ENCODE data around the gene PLXND1. TPM values are rescaled to one million over a fixed set of nuclear protein-coding genes. Genes with fewer than 3 reads are reported as not detected.

PLXND1 gene
- total and polyA plus RNA-seq, 8 donors, result 15.5 to 66.2 (median 28.5) TPM

DNA sequence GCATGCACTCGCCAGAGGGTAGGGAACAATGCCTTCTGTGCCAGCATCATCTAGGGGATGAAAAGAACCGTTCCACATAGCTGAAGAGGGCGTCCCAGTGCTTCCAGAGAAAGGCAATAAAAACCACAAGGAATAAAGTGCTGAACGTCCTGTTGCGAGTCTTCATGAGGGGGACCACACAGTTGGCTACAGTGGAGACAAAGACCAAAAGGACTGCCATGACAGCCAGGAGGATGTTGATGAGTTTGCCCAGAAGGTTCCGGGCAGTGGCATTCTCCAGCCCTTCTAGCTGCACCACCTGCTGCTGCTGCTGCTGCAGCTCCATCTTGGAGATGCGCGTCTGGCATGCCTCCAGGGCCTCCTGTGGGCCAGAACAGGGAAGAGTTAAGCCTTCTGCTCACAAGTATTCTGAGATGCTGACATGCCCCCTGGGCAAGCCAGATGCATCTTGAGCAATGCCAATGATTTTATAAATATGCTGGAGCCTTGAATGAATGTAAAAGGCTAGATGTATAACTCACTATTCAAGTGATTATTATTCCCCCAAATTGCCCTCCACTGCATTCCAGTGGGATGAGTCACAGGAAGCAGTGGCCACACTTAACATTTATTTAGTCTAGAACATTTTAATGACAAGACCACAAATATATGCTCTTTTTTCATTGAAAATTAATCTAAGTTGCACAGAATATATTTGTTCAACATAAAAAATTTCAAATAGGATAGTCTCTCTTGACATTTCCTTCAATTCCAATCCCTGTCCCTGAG lies 45.1 kb upstream of the PLXND1 start:
- 82 to 86% methylated on average over 8 of the region's 8 CpGs for whole genome bisulfite sequencing, 2 donors
- TF ChIP-seq, protein P1, sequence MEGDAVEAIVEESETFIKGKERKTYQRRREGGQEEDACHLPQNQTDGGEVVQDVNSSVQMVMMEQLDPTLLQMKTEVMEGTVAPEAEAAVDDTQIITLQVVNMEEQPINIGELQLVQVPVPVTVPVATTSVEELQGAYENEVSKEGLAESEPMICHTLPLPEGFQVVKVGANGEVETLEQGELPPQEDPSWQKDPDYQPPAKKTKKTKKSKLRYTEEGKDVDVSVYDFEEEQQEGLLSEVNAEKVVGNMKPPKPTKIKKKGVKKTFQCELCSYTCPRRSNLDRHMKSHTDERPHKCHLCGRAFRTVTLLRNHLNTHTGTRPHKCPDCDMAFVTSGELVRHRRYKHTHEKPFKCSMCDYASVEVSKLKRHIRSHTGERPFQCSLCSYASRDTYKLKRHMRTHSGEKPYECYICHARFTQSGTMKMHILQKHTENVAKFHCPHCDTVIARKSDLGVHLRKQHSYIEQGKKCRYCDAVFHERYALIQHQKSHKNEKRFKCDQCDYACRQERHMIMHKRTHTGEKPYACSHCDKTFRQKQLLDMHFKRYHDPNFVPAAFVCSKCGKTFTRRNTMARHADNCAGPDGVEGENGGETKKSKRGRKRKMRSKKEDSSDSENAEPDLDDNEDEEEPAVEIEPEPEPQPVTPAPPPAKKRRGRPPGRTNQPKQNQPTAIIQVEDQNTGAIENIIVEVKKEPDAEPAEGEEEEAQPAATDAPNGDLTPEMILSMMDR (IDR thresholded peaks at IDR 0.05), result no peak
- DNase-seq, result peak in 1 of 6 donors; percentile 64
- intact Hi-C loops (cut with DNase I), result loop anchor here in 1 of 3 donors (10.0 kb wide), 1 partner anchor 173 kb away; no protein-coding TSS in a partner anchor
- no peaks in the 10 kb centered on the region for H3K27me3 ChIP-seq
- no peak overlapping the region for H3K27ac ChIP-seq
- ATAC-seq, result peak in 2 of 4 donors; percentile 7 to 31
- no peak for FAIRE-seq
- no peak overlapping the region for H3K4me3 ChIP-seq
- no peaks in the 10 kb centered on the region for H3K36me3 ChIP-seq
- no peaks in the 10 kb centered on the region for H3K9me3 ChIP-seq
- peaks cover 0 to 6% (median under 1%) of the 10 kb centered on the region in 3 donors for H3K4me1 ChIP-seq

DNA sequence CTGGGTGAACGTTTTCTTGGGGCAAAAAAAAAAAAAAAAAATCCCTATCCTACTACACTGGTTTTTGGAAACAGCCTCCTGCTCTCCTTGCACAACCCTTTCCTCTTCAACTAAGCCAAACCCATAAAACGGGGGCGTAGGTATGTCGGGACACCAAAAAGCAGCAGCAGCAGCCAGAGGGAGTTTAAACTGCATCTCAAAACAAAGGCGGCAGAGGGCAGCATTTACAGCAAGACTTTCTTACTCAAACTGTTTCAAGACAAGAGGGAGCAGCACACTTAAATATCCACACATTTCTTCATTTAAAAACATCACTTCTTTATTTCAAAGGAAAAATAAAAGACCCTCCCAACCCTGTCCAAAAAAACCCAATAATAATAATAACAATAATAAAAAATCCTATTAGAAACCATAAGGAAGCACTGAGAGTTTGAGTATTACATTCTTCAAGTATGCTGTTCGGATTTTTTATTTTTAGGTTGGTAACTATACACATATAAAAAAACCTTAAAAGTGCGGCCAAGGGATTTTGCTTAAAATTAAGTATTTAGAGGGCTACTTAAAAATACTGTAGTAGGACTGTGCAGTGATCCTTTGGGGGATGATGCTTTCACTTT lies 43.9 kb upstream of the PLXND1 start:
- DNase-seq (peak in 3 of 6 donors; percentile 20 to 64 (median 34)), FAIRE-seq (no peak), ATAC-seq (peak in 3 of 4 donors; percentile 76 to 89 (median 82))
- Histone ChIP-seq H3K4me3 (no peak overlapping the region), H3K27ac (no peak overlapping the region), H3K4me1 (no peaks in the 10 kb centered on the region), H3K27me3 (no peaks in the 10 kb centered on the region), H3K36me3 (no peaks in the 10 kb centered on the region), H3K9me3 (no peaks in the 10 kb centered on the region)
- intact Hi-C loops (cut with DNase I), result loop anchor here in 1 of 3 donors (10.0 kb wide), 1 partner anchor 174 kb away; no protein-coding TSS in a partner anchor
- TF ChIP-seq, protein P1 (IDR thresholded peaks at IDR 0.05), result peak in 2 of 4 donors; percentile 34 to 35
- WGBS, 2 donors, result 40 to 46% methylated on average over 7 of the region's 7 CpGs

DNA sequence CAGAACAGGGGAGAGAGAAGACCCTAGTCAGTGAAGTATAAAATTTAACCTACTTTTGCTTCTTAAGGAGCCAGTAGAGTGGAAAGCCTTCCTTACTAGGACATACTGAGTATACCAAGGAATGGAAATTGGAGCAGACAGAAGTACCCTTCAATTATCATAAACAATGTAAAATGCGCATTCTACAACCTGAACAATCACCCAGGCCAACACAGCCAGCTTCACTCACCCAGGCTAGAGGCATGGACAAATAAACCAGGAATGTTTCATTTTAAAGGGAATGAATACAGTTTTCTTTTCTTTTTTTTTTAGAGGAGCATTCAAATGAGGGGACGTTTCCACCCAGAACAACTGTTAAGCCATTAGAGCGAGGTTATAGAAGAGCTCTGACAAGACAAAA lies 41.9 kb upstream of the PLXND1 start:
- DNase-seq, result no peak
- Histone ChIP-seq H3K4me1 (no peaks in the 10 kb centered on the region), H3K36me3 (no peaks in the 10 kb centered on the region), H3K27ac (no peak overlapping the region), H3K4me3 (no peak overlapping the region), H3K27me3 (no peaks in the 10 kb centered on the region), H3K9me3 (no peaks in the 10 kb centered on the region)
- no peak for FAIRE-seq
- TF ChIP-seq, protein P1 (IDR thresholded peaks at IDR 0.05), result no peak
- no peak for ATAC-seq
- WGBS, 2 donors, result 78 to 86% methylated on average over 3 of the region's 3 CpGs
- intact Hi-C loops (cut with DNase I), result loop anchor here in 1 of 3 donors (5.0 kb wide), 1 partner anchor 174 kb away; no protein-coding TSS in a partner anchor

DNA sequence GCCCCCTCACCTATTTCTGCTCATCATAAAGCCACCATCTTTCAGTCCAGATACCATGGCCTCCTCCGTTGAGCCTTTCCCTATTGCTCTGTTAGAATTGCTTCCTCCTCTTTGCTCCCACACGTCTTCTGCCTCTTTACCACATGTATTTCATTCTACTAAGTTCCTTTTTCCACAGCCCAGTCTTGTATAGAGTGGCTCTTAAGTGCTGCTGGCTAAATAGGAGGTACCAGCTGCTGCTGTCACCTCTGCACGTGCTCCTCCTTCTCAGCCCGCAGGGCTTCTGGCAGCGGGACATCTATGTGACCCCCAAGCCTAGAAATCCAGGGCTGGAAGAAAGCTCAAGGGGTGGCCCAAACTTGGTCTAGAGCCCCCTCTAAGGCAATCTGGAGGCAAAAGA lies 38.8 kb upstream of the PLXND1 start:
- H3K27me3 ChIP-seq, result no peaks in the 10 kb centered on the region
- H3K36me3 ChIP-seq, result no peaks in the 10 kb centered on the region
- ATAC-seq, result peak in 1 of 4 donors; percentile 33
- no peak for FAIRE-seq
- WGBS, 2 donors, result 83 to 90% methylated on average over 5 of the region's 5 CpGs
- no peak overlapping the region for H3K4me3 ChIP-seq
- intact Hi-C loops (cut with DNase I), result loop anchor here in 1 of 3 donors (5.0 kb wide), 1 partner anchor 177 kb away; no protein-coding TSS in a partner anchor
- no peak for DNase-seq
- no peaks in the 10 kb centered on the region for H3K4me1 ChIP-seq
- TF ChIP-seq, protein P1 (IDR thresholded peaks at IDR 0.05), result no peak
- no peaks in the 10 kb centered on the region for H3K9me3 ChIP-seq
- H3K27ac ChIP-seq, result no peak overlapping the region

Data from pancreas (tissue), 10 donors.